Esophagus squamous epithelium (tissue), 4 donors: ENCODE measurements around the gene CIPC.

Experiments used
- CTCF ChIP-seq, 6 experiments: fragments of 450-650 bp in 4 of 6; fragments of 200-600 bp in 2 of 6; sonication (generic) in 2 of 6; IDR thresholded peaks; one replicate each; pipeline ENCODE4 v1.5.1; 2016 to 2019; ENCODE audit warnings: antibody characterized with exemption in 6 of 6, mild to moderate bottlenecking in 4 of 6, moderate library complexity in 4 of 6
- POLR2A ChIP-seq, 4 donors: fragments of 450-650 bp; IDR thresholded peaks; one replicate each; pipeline ENCODE4 v1.6.1; 2017; ENCODE audit warnings: antibody characterized with exemption in 4 of 4, mild to moderate bottlenecking in 4 of 4, moderate library complexity in 3 of 4

- TF ChIP-seq CTCF (IDR thresholded peaks at IDR 0.05): no peak
- no peak for TF ChIP-seq POLR2A (IDR thresholded peaks at IDR 0.05)
Measured at GRCh38 chr14:77065851-77066577, 32.0 kb upstream of the CIPC start.
